ENCODE measurements around the gene FERMT1. TPM values are rescaled to one million over a fixed set of nuclear protein-coding genes. Genes with fewer than 3 reads are reported as not detected.

FERMT1 gene
- total and polyA plus RNA-seq, 7 donors = 0.16 to 31.5 (median 0.41) TPM

- no peak for DNase-seq
- H3K4me3 ChIP-seq = no peak overlapping the region
- intact Hi-C loops (cut with DNase I) = no loop called here
- no peak overlapping the region for H3K27ac ChIP-seq
- H3K4me1 ChIP-seq = no peaks in the 10 kb centered on the region
- TF ChIP-seq POLR2A (IDR thresholded peaks at IDR 0.05) (no peak), EP300 (IDR thresholded peaks at IDR 0.05) (no peak), POLR2AphosphoS5 (IDR thresholded peaks at IDR 0.05) (no peak), CTCF (IDR thresholded peaks at IDR 0.05) (no peak)
- 44 to 93% methylated on average over 2 of the region's 2 CpGs for WGBS, 2 donors
- no peaks in the 10 kb centered on the region for H3K27me3 ChIP-seq
- H3K9me3 ChIP-seq = no peaks in the 10 kb centered on the region
- no peaks in the 10 kb centered on the region for H3K36me3 ChIP-seq
Measured at GRCh38 chr20:6086868-6087267, 36.0 kb downstream of the FERMT1 start.

- TF ChIP-seq CTCF (IDR thresholded peaks at IDR 0.05) (no peak), POLR2AphosphoS5 (IDR thresholded peaks at IDR 0.05) (no peak), EP300 (IDR thresholded peaks at IDR 0.05) (no peak), POLR2A (IDR thresholded peaks at IDR 0.05) (no peak)
- Histone ChIP-seq H3K4me1 (no peaks in the 10 kb centered on the region), H3K27ac (no peak overlapping the region), H3K9me3 (no peaks in the 10 kb centered on the region), H3K4me3 (no peak overlapping the region), H3K36me3 (no peaks in the 10 kb centered on the region), H3K27me3 (no peaks in the 10 kb centered on the region)
- 75 to 83% methylated on average over 9 of the region's 9 CpGs for WGBS, 2 donors
- intact Hi-C loops (cut with DNase I) = no loop called here
- no peak for DNase-seq
Measured at GRCh38 chr20:6083926-6084325, 38.9 kb downstream of the FERMT1 start.

- H3K4me3 ChIP-seq = no peak overlapping the region
- H3K4me1 ChIP-seq = no peaks in the 10 kb centered on the region
- H3K9me3 ChIP-seq = no peaks in the 10 kb centered on the region
- no peaks in the 10 kb centered on the region for H3K27me3 ChIP-seq
- WGBS, 2 donors = 88 to 93% methylated on average over 2 of the region's 2 CpGs
- DNase-seq = no peak
- intact Hi-C loops (cut with DNase I) = no loop called here
- H3K36me3 ChIP-seq = no peaks in the 10 kb centered on the region
- no peak overlapping the region for H3K27ac ChIP-seq
- TF ChIP-seq CTCF (IDR thresholded peaks at IDR 0.05) = no peak
- no peak for TF ChIP-seq EP300 (IDR thresholded peaks at IDR 0.05)
- no peak for TF ChIP-seq POLR2A (IDR thresholded peaks at IDR 0.05)
- no peak for TF ChIP-seq POLR2AphosphoS5 (IDR thresholded peaks at IDR 0.05)
Measured at GRCh38 chr20:6081236-6081635, 41.6 kb downstream of the FERMT1 start.

GRCh38 chr20:6079016-6079415, 43.8 kb downstream of the FERMT1 start:
- Histone ChIP-seq H3K4me3 (no peak overlapping the region), H3K36me3 (no peaks in the 10 kb centered on the region), H3K27me3 (no peaks in the 10 kb centered on the region), H3K9me3 (no peaks in the 10 kb centered on the region), H3K4me1 (peaks cover 0 to 12% (median 5%) of the 10 kb centered on the region in 4 donors), H3K27ac (no peak overlapping the region)
- DNase-seq = no peak
- 74 to 80% methylated on average over 2 of the region's 2 CpGs for WGBS, 2 donors
- intact Hi-C loops (cut with DNase I) = no loop called here
- TF ChIP-seq CTCF (IDR thresholded peaks at IDR 0.05) (no peak), POLR2A (IDR thresholded peaks at IDR 0.05) (no peak), EP300 (IDR thresholded peaks at IDR 0.05) (no peak), POLR2AphosphoS5 (IDR thresholded peaks at IDR 0.05) (no peak)

Data from sigmoid colon (tissue), 7 donors.